NCI-H1105 treated with DMSO at 0.1 percent for 48 hours (cell line): ENCODE data around the gene ARF6.
"Not testable (repeated sequence)": the region's sequence is repeated elsewhere in the genome, so short reads cannot be mapped to it uniquely, and the experiment has no call there.

Source experiments
- DNase-seq: peaks from one replicate; lab custom pipeline; 2025; lab: John Stamatoyannopoulos, UW

Gene ARF6

DNA sequence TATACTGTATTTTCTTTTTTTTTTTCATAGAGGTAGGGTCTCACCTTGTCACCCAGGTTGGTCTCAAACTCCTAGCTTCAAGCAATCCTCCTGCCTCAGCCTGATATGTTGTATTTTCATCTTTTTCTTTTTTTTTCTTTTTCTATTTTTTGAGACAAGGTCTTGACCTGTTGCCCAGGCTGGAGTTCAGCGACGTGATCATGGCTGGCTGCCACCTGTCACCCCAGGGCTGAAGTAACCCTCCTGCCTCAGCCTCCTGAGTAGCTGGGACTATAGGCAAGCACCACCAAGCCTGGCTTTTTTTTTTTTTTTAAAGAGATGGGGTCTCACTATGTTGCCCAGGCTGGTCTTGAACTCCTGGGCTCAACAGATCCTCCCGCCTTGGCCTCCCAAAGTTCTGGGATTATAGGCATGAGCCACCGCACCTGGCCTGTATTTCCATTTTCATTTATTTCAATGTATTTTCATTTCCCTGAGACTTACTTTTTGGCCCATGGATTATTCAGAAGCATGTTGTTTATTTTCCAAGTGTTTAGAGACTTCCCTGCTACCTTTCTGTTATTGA is 16.2 kb upstream of the ARF6 start:
- no peak for DNase-seq

DNA sequence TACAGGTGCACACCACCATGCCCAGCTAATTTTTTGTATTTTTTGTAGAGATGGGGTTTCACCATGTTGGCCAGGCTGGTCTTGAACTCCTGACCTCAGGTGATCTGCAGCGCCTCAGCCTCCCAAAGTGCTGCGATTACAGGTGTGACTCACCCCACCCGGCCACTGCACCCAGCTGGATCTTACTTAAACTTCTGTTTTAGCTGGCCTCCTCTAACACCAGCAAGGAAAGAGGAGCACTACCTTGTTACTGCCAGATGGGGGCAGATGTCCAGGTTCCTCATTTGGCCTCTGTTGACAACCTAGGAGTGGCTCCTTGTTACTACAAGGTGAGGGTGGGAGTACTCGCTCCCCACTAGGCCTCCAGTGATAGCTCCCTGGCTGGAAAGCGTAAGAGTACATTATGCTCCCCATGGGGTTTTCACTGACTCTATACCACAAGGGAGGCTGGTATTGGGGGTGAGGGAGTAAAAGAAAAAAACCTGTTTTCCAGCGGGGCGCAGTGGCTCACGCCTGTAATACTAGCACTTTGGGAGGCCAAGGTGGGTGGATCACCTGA is 13.2 kb upstream of the ARF6 start:
- DNase-seq: peak; percentile 41

DNA sequence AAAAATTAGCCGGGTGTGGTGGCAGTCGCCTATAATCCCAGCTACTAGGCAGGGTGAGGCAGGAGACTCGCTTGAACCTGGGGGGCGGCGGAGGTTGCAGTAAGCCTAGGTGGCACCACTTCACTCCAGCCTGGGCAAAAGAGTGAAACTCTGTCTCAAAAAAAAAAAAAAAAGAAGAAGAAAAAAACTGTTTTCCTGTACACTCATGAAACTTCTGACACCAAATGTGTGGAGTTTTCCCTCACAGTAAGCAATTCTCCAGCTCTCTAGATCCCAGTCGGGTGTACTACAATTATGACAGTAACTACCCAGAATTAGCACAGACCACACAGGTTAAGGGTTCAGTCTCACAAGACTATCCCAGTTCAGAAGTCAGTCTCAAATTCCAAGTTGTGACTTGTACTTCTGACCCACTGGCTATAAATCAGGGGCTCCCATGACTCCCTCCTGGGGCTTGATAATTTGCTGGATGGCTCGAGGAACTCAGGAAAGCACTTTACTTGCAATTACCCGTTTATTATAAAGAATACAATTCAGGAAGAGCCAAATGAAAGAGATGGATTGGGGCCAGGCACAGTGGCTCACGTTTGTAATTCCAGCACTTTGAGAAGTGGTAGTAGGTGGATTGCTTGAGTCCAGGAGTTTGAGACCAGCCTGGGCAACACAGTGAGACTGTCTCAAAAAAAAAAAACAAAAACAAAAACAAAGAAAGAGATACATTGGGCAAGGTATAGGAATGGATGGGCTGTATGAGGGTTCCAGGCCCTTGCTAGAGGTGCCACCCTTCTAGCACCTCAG is 12.4 kb upstream of the ARF6 start:
- no peak for DNase-seq

DNA sequence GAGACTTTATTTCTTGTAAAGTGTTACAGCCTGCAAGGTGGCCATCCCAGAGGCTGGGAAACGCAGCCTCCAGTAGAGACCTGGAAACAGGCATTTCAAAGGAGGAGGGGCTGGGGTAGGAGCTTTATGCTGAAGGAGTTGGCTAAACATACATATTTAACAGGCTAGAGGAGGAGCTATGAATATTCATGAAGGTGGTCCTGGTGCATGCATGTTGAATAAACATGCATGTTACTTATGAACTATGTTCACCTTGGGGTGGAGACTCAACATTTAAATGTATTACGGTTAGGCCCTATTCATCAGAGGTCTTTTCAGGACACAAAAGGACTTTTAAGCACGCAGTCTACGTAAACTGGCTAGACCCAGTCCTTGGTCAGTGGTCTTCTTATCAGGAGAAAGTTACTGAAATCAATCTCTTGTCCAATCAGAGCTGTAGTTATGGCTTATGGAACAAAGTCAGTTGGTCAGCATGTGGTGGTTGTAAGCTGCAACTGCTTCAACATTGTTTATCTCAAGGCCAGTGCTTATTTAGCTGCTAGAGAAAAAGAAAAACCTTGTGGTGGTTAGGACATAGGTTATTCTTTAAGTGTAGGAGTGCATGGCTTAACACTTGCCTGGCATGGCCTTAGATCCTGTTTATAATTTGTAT is 11.4 kb upstream of the ARF6 start:
- DNase-seq: no peak

DNA sequence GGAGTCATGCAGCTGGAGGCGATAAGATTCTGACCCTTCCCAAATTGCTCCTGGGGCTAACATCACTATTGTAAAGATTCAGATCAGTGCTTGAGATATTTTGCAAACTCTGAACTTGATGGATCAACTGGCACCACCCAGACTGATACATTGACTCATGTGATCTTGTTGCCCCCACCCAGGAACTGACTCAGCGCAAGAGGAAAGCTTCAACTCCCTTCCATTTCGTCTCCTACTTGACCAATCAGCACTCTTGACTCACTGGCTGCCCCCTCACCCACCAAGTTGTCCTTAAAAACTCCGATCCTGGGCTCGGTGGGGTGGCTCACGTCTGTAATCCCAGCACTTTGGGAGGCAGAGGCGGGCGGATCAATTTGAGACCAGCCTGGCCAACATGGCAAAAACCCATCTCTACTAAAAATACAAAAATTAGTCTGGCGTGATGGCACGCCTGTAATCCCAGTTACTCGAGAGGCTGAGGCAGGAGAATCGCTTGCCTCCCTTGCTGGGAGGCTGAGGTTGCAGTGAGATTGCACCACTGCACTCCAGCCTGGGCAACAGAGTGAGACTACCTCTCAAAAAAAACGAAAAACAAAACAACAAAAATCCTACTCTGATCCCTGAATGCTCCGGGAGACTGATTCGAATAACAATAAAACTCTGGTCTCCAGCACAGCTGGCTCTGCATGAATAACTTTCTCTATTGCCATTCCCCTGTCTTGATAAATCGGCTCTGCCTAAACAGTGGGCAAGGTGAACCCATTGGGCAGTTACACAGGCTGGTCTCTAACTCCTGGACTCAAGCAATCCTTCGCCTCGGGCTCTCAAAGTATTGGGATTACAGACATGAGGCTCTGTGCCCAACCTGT is 9.8 kb upstream of the ARF6 start:
- no peak for DNase-seq

DNA sequence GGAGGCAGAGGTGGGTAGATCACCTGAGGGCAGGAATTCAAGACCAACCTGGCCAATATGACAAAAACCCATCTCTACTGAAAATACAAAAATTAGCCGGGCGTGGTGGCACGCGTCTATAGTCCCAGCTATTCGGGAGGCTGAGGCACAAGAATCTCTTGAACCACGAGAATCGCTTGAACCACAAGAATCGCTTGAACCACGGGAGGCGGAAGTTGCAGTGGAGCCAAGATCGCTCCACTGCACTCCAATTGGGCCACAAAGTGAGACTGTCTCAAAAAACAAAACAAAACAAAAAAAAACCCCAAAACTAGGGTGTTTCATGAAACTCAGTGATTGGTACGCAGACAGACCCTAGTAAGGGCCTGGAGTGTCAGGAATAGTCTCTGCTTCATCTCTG is 6.4 kb upstream of the ARF6 start:
- no peak for DNase-seq

DNA sequence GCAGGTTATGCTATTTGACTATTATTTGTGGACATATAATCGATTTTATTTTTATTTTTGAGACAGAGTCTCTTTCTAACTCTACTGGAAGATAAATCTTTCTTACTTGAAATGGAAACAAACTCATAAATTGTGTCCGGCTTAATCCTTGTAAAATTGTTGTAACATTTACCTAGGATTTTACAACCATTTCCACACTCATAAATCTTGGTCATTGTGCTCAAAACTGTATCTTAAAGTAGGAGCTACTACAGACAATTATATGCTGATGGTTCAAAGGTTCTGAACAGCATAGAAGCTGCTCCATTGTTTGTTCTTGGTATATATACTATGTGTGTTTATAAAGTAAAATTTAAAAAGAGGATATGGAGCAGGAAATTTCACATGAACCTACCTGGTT is 4.6 kb upstream of the ARF6 start:
- no peak for DNase-seq

DNA sequence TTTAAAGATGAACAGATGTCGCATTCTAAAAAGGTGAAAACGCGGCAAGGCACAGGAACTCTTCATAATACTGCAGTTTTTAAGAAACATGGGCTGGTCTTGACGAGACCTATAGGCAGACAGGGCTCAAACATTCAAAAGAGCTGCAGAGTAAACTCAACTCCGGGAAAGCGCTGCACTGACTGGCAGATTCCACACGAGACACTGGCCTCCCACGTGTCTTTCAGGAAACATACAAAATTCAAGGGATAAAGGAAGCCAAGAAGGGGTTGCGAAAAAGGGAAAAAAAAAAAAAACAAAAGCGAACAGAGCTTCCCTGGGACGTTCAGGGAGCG is 614 bp upstream of the ARF6 start:
- peak; percentile 71 for DNase-seq

DNA sequence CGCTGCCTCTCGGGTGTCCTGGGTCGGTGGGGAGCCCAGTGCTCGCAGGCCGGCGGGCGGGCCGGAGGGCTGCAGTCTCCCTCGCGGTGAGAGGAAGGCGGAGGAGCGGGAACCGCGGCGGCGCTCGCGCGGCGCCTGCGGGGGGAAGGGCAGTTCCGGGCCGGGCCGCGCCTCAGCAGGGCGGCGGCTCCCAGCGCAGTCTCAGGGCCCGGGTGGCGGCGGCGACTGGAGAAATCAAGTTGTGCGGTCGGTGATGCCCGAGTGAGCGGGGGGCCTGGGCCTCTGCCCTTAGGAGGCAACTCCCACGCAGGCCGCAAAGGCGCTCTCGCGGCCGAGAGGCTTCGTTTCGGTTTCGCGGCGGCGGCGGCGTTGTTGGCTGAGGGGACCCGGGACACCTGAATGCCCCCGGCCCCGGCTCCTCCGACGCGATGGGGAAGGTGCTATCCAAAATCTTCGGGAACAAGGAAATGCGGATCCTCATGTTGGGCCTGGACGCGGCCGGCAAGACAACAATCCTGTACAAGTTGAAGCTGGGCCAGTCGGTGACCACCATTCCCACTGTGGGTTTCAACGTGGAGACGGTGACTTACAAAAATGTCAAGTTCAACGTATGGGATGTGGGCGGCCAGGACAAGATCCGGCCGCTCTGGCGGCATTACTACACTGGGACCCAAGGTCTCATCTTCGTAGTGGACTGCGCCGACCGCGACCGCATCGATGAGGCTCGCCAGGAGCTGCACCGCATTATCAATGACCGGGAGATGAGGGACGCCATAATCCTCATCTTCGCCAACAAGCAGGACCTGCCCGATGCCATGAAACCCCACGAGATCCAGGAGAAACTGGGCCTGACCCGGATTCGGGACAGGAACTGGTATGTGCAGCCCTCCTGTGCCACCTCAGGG is 679 bp downstream of the ARF6 start:
- peak; percentile 23 for DNase-seq

DNA sequence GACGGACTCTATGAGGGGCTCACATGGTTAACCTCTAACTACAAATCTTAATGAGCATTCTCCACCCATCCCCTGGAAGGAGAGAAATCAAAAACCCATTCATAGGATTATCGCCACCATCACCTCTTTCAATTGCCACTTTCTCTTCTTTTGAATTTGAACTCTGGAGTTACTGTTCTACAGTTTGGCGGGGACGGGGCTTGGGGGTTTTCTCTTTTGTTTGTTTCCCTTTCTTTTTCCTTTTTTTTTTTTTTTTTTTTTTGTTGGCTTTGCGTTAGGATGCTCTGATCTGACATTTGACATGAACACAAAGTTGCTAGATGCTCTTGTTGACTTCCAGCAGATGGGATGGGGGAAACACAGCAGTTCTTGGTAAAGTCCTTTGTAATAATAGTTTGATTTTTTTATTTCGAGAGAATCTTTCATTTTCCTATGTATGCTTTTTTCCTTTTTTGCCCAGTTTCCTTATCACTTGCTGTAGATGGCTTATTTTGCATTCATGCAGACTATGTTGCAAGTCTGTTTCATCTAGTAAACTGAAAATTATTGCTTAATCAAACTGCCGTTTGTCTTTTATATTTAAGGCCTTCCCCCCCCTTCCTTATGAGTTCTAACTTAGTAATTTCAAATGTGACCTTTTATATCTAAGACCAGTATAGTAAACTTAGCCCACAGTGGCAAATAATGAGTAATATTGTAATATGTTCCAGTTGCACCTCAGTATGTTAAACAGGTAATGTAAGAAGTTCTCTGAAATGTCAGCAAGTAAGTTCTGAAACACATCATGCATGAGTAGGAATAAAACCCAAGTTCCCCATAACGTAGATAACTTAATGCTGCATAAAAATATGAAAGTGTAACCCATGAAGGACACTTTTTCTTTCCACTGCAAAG is 1.6 kb downstream of the ARF6 start:
- DNase-seq: not testable (repeated sequence)

DNA sequence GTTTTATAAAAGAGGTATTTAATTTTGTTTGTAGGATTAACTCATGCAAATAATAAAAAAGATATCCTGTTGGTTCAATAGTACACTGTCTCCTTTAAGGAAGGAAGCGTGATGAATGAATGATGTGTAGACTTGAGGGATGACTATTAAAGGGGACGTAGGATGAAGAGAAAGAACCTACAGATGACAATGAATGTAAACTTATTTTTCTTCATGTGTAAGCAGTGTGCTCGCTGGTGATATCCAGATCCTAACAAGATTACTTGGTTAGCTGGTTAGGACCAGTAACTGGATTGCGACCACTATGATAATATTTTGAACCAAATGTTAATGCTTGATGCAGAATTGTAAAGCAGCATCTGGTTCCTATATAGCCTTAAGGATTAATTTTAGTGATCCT is 2.6 kb downstream of the ARF6 start:
- no peak for DNase-seq

DNA sequence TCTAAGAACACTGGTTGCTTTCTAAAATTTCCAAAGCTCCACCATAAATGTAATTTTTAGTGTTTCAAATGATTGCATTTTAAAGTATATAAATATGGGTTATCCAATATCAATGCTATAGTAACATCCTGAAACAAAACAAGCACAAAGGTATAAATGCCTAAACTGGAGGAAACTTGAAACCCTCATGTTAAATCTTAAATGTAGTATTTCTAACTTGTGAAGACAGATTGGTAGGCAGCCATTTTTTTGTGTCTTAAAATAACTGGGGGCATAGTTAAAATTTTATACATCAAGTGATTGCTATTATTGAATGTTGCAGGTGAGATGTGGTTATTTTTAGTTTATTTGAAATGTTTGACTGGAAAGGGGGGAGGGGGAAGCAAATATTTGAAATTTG is 3.4 kb downstream of the ARF6 start:
- DNase-seq: not testable (repeated sequence)

DNA sequence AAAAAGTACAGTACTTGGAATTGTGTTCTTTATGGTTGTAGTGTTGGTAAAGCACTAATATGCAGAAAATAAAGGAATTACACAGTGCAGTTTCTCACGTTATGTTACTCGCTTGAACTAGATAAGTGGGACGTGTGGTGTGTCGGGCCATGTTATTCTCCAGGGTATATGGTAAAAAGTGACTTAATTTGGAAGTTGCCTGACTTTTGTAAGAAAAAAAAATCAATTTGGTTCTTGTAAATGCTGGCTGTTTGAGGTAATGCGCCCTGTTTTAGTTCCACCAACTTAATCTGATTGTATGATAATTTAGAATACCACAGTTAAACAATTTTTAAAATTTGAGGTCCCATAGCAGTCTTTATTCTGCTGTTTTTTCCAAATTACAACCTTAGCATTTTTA is 4.1 kb downstream of the ARF6 start:
- DNase-seq: no peak

DNA sequence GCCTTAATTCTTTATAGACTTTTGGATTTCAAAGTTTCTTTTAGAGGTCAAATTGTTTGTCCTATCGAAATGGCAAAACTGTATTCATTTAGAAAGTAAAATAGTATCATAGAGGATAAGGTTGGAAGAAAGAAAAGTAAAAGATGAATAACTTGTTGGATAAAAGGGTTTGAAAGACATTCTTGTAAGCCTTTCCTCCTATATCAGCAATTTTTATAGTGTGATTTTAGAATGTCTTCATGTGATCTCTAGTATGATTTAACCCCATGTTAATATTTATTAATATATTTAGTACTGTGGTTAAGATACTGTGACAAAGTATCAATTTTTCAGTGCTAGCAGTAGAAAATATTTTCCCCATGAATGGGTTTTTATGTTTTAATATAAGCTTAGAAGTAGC is 4.5 kb downstream of the ARF6 start:
- no peak for DNase-seq

DNA sequence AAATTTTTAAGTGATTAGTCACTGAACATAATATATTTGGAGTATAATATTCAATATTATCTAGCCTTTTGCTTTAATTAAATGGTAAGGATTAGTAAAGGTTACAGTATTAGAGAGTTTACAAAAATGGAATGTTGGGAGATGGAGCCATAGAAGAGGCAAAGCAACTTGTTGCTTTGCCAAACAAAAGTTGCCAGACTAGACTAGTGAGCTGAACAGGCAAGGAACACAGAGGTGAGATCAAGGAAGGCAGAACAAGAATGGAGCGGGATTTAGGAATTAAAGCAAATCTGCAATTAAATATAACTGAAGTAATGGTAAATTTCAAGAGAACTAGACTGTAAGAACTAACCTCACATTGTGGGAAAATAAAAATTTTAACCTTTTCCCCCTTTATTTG is 5.1 kb downstream of the ARF6 start:
- DNase-seq: no peak

DNA sequence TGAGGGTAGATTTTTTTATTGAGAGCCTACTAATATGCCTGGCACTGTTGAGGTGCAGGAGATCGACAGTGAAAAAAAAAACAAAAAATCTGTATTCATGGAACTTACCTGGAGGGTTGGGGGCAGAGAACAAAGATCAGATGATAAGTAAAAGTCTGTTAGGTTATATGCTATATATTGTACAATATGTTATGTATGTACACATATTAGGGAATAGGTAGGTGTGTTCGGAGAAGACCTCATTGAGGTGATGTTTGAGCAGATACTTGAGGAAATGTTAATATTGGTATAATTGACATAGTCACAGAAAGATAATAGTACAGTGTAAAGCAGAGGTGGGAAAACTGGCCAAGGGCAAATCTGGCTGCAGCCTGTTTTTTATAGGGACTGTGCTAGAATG is 5.6 kb downstream of the ARF6 start:
- no peak for DNase-seq

DNA sequence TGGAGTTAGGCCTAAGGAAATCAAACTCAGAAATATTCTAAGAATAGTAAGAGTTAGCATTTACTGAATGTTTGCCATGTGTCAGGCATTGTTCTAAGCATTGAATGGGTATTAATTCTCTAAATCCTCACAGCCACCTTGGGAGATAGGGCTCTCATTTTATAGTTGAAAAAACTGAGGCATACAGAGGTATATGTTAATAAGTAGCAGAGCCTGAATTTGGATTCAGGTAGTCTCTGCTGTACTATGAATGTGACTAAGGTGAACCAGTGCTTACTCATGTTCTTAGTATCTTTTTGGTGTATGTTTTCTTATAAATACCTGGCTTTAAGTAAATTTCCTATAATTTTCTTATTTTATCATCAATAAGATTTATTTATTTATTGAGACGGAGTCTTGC is 8.1 kb downstream of the ARF6 start:
- DNase-seq: no peak

DNA sequence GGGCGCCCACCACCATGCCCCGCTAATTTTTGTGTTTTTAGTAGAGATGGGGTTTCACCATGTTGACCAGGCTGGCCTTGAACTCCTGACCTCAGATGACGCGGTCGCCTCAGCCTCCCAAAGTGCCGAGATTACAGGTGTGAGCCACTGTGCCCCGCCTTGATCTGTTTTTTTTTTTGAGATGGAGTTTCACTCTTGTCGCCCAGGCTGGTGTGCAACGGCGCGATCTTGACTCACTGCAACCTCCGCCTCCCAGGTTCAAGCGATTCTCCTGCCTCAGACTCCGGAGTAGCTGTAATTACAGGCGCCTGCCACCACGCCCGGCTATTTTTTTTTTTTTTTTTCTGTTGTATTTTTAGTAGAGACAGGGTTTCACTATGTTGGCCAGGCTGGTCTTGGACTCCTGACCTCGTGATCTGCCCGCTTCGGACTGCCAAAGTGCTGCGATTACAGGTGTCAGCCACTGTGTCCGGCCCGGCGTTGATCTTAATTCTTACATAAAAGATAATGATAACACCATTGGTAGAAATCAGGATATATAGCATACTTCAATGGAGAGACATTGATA is 9.9 kb downstream of the ARF6 start:
- DNase-seq: not testable (repeated sequence)

DNA sequence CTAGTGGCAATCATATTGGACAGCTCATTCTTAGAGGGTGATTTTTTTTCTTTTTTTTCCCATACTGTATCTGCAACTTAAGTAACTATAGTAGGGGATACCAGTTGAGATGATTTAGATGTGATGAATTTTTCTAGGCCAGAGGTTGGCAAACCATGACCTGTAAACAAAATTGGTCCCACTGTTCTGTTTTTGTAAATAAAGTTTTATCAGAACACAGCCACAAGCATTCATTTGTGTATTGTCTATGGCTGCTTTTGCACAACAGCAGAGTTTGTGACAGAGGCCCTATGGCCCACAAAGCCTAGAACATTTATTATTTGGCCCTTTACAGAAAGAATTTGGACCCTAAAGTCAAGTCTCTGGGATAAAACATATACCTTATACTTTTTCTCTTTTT is 11.4 kb downstream of the ARF6 start:
- no peak for DNase-seq

DNA sequence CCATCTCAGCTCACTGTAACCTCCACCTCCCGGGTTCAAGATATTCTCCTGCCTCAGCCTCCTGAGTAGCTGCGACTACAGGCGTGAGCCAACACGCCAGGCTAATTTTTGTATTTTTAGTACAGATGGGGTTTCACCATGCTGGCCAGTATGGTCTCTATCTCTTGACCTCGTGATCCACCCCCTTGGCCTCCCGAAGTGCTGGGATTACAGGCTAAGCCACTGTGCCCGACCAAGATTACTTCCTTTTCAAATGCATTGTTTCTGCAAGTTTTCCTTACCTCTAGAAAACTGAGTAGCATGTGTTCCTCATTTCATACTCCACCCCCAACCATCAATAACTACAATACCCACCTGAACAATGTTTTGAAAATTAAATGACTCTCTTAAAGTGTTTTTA is 13.1 kb downstream of the ARF6 start:
- DNase-seq: no peak
